Astrocyte (in vitro differentiated cells and primary cell): ENCODE data around the gene LRRC3.

Experiments used
- CTCF ChIP-seq: IDR thresholded peaks from 2 replicates; pipeline ENCODE4 v1.5.1; 2011; ENCODE audit warnings: low read depth, mild to moderate bottlenecking, inconsistent platforms, low read length, moderate library complexity; ENCODE audit not compliant: insufficient read depth
- EZH2 ChIP-seq: IDR thresholded peaks from 2 replicates; pipeline ENCODE4 v1.6.1; 2012; ENCODE audit warnings: mild to moderate bottlenecking, low read length, inconsistent platforms; ENCODE audit not compliant: insufficient read depth

- TF ChIP-seq CTCF (no peak), EZH2 (no peak)
These were observed 5.7 kb downstream of the LRRC3 start for GRCh38 chr21:44461005-44461404.
